Effector memory CD4-positive, alpha-beta T cell (primary cell): Measurements from ENCODE around the gene SIK3.
"Not testable (repeated sequence)": the region's sequence is repeated elsewhere in the genome, so short reads cannot be mapped to it uniquely, and the experiment has no call there.

Experiments used
- DNase-seq, 3 donors: peaks; one replicate each; pipeline ENCODE4 v3.0.0-alpha.2; 2020
- H3K27ac ChIP-seq: 2 replicates; pipeline ENCODE4 v1.7.0; 2013; ENCODE audit warnings: mild to moderate bottlenecking, low read length, moderate library complexity; ENCODE audit not compliant: insufficient read depth, poor library complexity, severe bottlenecking
- H3K27me3 ChIP-seq: replicated peaks from 2 replicates; pipeline ENCODE4 v1.7.0; 2013; ENCODE audit warnings: mild to moderate bottlenecking, low read length; ENCODE audit not compliant: insufficient read depth, control insufficient read depth, poor library complexity, severe bottlenecking
- H3K36me3 ChIP-seq: 2 replicates; pipeline ENCODE4 v1.7.0; 2013; ENCODE audit warnings: mild to moderate bottlenecking, low read length, moderate library complexity; ENCODE audit not compliant: control insufficient read depth, insufficient read depth
- H3K4me1 ChIP-seq: 2 replicates; pipeline ENCODE4 v1.7.0; 2013; ENCODE audit warnings: low read length, mild to moderate bottlenecking; ENCODE audit not compliant: control insufficient read depth, insufficient read depth, poor library complexity, severe bottlenecking
- H3K4me3 ChIP-seq: 2 replicates; pipeline ENCODE4 v1.7.0; 2013; ENCODE audit warnings: low read length, low read depth, mild to moderate bottlenecking; ENCODE audit not compliant: insufficient read depth, poor library complexity, severe bottlenecking
- H3K9me3 ChIP-seq: 2 replicates; pipeline ENCODE4 v1.7.0; 2013; ENCODE audit warnings: mild to moderate bottlenecking, low read length, moderate library complexity; ENCODE audit not compliant: control insufficient read depth

SIK3 gene

DNA sequence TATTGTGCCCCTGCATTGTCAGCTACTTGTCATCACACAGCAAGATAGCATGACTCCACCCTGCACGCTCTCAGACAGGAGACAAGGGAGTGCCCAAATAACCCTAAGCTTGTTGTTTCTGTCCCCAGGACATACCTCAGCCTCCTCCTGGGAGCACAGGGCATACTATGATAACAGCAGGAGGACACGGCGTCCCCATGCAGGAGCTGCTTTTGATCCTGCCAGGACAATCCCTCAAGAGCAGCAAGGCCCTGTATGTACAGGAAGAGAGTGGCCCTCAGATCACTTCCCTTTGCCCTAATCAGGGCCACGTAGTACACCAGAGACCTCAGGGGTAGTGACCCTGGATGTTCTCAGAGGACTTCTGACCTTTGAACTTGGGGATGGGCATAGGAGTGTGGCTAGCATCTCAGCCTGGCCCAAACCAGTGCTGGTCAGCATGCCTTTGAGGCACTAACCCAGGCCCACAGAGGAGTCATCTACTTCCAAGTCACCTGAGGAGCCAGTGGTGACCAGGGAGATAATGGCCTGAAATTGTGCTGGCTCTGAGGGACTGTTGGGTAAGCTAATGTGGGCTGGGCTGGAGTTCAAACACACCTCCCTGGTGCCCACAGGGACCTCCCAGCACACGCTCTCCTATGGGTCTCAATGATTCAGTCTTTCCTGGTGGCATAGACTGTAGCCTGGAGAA is 284.3 kb downstream of the SIK3 start:
- Histone ChIP-seq H3K4me1 (no peaks in the 10 kb centered on the region), H3K9me3 (no peaks in the 10 kb centered on the region), H3K36me3 (no peaks in the 10 kb centered on the region), H3K4me3 (no peak overlapping the region), H3K27ac (no peak overlapping the region), H3K27me3 (no peaks in the 10 kb centered on the region)
- DNase-seq, result no peak

DNA sequence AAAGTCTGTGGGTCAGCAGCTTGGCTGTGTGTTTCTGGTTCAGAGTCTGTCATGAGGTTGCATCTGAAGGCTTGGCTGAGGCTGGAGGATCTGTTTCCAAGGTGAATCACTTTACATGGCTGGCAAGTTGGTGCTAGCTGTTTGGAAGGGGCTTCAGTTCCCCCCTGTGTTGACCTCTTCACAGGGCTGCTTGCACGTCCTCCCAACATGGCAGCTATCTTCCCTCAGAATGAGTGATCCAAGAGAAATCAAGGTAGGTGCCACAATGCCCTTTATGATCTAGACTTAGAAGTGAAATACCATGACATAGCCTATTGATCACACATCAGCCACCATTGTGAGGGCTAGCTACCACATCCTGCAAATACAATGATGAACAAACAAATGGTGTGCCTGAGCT is 285.1 kb downstream of the SIK3 start:
- Histone ChIP-seq H3K4me3 (no peak overlapping the region), H3K9me3 (no peaks in the 10 kb centered on the region), H3K27me3 (no peaks in the 10 kb centered on the region), H3K36me3 (no peaks in the 10 kb centered on the region), H3K27ac (no peak overlapping the region), H3K4me1 (no peaks in the 10 kb centered on the region)
- no peak for DNase-seq

DNA sequence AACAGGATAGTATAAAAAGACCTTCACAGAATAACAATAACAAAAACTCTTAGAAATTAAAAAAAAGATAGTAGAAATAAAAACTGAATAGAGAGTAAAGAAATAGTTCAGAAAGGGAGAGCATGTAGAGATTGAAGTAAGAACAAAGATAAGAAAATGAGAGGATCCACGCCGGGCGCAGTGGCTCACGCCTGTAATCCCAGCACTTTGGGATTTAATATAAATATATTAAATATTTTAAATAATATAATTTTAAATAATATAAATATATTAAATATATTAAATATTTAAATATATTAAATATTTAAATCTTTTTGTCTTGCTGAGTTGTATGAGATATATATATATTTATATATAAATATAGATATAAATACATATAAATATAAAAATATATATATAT is 286.1 kb downstream of the SIK3 start:
- Histone ChIP-seq H3K27ac (no peak overlapping the region), H3K36me3 (no peaks in the 10 kb centered on the region), H3K4me3 (no peak overlapping the region), H3K4me1 (no peaks in the 10 kb centered on the region), H3K9me3 (no peaks in the 10 kb centered on the region), H3K27me3 (no peaks in the 10 kb centered on the region)
- no peak for DNase-seq

DNA sequence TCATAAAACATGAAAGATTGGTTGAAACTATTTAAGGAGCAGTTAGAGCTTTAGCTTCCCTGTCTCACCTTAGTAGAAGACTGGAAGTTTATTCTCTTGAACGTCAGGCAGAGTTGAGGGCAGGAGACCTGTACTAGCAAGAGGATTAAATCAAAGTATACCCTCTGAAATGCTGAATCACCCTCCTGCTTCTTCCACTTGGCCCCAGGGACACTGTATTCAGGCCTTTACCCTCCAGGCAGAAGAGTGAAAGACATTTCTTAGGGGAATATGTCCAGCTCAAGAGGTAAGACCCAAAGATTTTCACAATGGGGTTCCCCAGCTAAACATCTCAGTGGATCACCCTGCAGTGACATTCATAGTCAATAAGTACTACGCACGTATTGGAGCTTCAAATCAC is 287.0 kb downstream of the SIK3 start:
- Histone ChIP-seq H3K36me3 (no peaks in the 10 kb centered on the region), H3K9me3 (no peaks in the 10 kb centered on the region), H3K4me1 (no peaks in the 10 kb centered on the region), H3K4me3 (no peak overlapping the region), H3K27ac (no peak overlapping the region), H3K27me3 (no peaks in the 10 kb centered on the region)
- no peak for DNase-seq

DNA sequence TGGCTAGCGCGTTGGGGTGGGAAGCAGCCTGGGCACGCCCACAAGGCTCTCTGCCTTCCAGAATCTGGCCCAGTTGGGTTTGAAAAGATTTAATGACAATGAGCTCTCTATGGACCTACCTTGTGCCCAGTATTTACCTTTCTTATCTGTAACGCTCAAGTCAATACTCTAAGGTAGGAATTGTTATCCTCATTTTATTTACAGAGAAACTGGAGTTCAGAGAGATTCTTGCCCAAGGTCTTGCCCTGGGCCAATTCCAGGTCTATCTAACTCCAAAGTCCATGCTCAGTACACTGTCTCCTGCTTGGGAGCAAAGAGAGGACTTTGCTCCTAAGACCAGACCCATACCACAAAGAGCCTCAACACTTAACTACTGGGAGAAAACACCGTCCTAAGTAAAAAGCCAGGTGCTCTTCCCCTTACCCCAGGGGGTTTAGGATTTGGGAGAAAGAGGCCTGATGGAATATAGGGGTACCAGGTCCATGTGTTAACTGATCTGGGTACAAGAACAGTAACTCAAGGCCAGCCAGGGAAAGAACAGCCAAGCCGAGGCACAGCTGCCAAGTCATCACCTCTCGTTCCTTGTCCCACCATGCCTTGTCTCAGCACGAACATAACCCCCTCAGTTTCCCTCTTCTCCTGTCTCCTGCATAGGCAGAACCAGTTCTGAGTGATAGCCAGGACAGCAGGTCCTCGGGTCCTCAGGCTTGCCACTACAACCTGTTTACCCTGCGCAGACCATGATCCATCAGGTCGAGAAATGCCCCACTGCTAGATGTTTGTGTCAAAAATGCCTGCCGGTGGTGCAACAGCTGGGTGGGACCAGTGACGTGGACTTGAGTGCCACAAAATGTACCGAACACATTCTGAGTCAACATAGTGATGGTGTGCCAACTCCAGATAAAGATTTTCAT is 289.7 kb downstream of the SIK3 start:
- no peak for DNase-seq
- H3K27me3 ChIP-seq, result no peaks in the 10 kb centered on the region
- no peak overlapping the region for H3K4me3 ChIP-seq
- H3K9me3 ChIP-seq, result no peaks in the 10 kb centered on the region
- no peaks in the 10 kb centered on the region for H3K36me3 ChIP-seq
- no peaks in the 10 kb centered on the region for H3K4me1 ChIP-seq
- H3K27ac ChIP-seq, result no peak overlapping the region

DNA sequence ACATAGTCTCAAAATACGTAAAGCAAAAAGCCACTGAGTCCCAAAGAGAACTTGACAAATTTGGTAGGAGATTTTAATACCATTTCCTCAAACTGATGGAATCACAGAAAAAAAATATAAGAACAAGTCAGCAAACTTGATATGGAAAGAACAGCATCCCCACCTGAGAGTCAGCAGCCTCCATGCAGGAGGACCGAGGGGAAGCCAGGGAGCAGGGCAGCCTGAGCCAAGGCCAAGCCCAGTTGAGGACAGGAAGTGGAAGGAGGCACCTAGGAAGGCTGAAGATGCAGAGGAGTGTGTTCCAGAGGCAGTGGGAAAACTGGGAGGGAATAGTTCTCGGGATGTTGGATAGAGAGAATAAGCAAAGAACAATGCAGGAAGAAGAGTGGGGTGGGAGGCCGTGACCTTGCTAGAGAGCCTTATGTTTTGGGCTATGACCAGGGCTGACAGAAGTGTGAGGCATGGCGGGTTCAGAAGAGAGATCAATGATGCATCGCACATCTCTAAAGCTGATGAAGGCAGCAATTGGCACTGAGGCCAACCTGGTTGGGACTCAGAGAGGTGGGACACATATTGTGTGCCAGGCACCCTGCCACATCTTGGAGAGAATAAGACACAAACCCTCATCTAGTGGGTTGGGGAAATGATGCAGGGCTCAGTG is 290.5 kb downstream of the SIK3 start:
- no peak overlapping the region for H3K27ac ChIP-seq
- no peaks in the 10 kb centered on the region for H3K9me3 ChIP-seq
- no peaks in the 10 kb centered on the region for H3K36me3 ChIP-seq
- no peak overlapping the region for H3K4me3 ChIP-seq
- DNase-seq, result no peak
- H3K4me1 ChIP-seq, result no peaks in the 10 kb centered on the region
- no peaks in the 10 kb centered on the region for H3K27me3 ChIP-seq

DNA sequence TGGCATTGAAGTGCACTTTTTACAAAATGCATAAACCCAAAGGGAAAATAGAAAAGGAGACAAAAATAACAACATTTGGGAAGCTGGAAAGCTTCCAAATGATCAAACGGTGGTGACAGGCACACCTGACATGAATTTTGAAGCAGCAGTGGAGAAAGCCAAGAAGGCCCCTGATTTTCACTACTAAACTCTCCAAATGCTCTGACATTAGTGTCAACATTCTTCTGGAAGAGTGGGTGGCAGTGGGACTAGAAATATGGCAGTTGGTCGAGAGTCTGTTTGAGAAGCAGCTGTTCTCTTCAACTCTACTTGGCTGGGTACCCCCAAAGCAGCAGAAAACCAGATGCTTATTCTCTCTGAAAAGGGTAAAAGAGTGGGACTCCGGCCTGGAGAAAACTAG is 294.2 kb downstream of the SIK3 start:
- no peak overlapping the region for H3K27ac ChIP-seq
- no peaks in the 10 kb centered on the region for H3K9me3 ChIP-seq
- H3K4me1 ChIP-seq, result no peaks in the 10 kb centered on the region
- no peak overlapping the region for H3K4me3 ChIP-seq
- DNase-seq, result no peak
- no peaks in the 10 kb centered on the region for H3K27me3 ChIP-seq
- no peaks in the 10 kb centered on the region for H3K36me3 ChIP-seq

DNA sequence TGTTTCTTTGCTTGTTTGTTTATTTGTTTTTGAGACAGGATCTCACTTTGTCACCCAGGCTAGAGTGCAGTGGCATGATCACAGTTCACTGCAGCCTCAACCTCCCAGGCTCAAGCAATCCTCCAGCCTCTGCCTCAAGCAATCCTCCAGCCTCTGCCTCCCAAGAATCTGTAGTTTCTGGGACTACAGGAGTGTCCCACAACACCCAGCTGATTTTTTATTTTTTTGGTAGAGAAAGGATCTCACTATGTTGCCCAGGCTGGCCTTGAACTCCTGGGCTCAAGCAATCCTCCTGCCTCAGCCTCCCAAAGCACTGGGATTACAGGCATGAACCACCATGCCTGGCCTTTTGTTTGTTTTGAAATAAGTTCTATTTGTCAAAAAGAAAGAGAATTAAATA is 296.6 kb downstream of the SIK3 start:
- not testable (repeated sequence) for H3K27ac ChIP-seq, H3K4me1 ChIP-seq, H3K36me3 ChIP-seq, H3K27me3 ChIP-seq, DNase-seq, H3K4me3 ChIP-seq, H3K9me3 ChIP-seq

DNA sequence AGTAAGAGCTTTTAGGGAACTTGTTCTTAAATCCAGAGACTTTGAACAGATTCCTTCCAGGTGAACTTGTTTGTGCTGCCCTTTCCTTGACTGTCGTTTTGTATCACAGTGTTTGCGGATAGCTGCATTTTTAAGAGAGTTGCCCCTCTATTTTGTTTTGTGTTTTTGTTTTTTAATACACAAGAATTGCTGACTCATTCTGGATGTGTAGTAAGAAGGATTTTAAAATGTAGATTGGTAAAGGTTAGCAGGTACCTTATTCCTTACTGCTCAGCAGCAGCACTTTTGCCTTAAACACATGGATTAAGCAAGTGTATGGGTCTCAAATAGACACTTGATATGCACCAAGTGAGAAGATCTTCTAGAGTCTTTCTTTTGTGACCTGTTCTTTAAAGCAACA is 297.6 kb downstream of the SIK3 start:
- Histone ChIP-seq H3K27me3 (no peaks in the 10 kb centered on the region), H3K36me3 (no peaks in the 10 kb centered on the region)

DNA sequence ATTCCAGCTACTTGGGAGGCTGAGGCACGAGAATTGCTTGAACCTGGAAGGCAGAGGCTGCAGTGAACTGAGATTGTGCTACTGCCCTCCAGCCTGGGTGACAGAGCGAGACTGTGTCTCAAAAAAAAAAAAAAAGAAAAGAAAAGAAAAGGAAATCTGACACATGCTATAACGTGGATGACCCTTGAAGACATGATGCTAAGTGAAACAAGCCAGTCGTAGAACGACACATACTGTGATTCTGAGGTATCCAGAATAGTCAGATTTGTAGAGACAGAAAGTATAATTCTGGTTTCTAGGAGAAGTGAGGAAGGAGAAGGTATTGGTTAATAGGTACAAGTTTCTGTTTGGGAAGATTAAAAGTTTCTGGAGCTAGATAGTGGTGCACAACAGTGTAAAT is 299.9 kb downstream of the SIK3 start:
- Histone ChIP-seq H3K9me3 (no peaks in the 10 kb centered on the region), H3K36me3 (no peaks in the 10 kb centered on the region), H3K4me1 (no peaks in the 10 kb centered on the region), H3K27ac (no peak overlapping the region), H3K4me3 (no peak overlapping the region), H3K27me3 (no peaks in the 10 kb centered on the region)
- DNase-seq, result no peak

More for the DNA sequence above, 297.6 kb downstream of the SIK3 start:
- H3K4me1 ChIP-seq, result no peaks in the 10 kb centered on the region
- no peak overlapping the region for H3K27ac ChIP-seq
- H3K4me3 ChIP-seq, result no peak overlapping the region
- H3K9me3 ChIP-seq, result no peaks in the 10 kb centered on the region
- no peak for DNase-seq
